GM13977 (cell line): Measurements from ENCODE around the gene PRRG1.
"Not testable (repeated sequence)": the region's sequence is repeated elsewhere in the genome, so short reads cannot be mapped to it uniquely, and the experiment has no call there.

Experiments used
- DNase-seq: peaks from one replicate; pipeline ENCODE4 v3.0.0; 2012; ENCODE audit warnings: low spot score
- CTCF ChIP-seq: IDR thresholded peaks from 2 replicates; pipeline ENCODE4 v1.5.1; 2012; ENCODE audit warnings: mild to moderate bottlenecking, control low read depth; ENCODE audit not compliant: insufficient read depth; ENCODE audit errors: extremely low read depth, missing control alignments
- in situ Hi-C: fragments of 300-500 bp; cut with MboI; formaldehyde crosslinking; loops from one replicate; pipeline ENCODE4 v1.12.0; 2022; ENCODE audit warnings: low sequenced_read_pairs, low pct_unique_long_range_greater_than_20kb, mixed read lengths, inconsistent platforms; ENCODE audit not compliant: unreplicated experiment

PRRG1 gene

GRCh38 chrX:37472836-37473235, 123.7 kb downstream of the PRRG1 start:
- TF ChIP-seq CTCF: no peak
- in situ Hi-C loops: no loop called here
- no peak for DNase-seq

GRCh38 chrX:37474478-37474877, 125.3 kb downstream of the PRRG1 start:
- no peak for DNase-seq
- no peak for TF ChIP-seq CTCF
- in situ Hi-C loops: no loop called here

- TF ChIP-seq CTCF: no peak
- DNase-seq: no peak
- in situ Hi-C loops: no loop called here
Observed at GRCh38 chrX:37476571-37477170, 127.5 kb downstream of the PRRG1 start.

- DNase-seq, in situ Hi-C loops: not testable (repeated sequence)
Observed at GRCh38 chrX:37484335-37484734, 135.2 kb downstream of the PRRG1 start.

GRCh38 chrX:37485429-37485828, 136.3 kb downstream of the PRRG1 start:
- in situ Hi-C loops: no loop called here
- DNase-seq: no peak
- TF ChIP-seq CTCF: no peak

- TF ChIP-seq CTCF: no peak
- DNase-seq: no peak
- in situ Hi-C loops: no loop called here
Observed at GRCh38 chrX:37487271-37487670, 138.1 kb downstream of the PRRG1 start.

GRCh38 chrX:37488323-37488722, 139.2 kb downstream of the PRRG1 start:
- in situ Hi-C loops: no loop called here
- no peak for DNase-seq
- TF ChIP-seq CTCF: no peak
